ENCODE results near the gene KAT8. TPM values are rescaled to one million over a fixed set of nuclear protein-coding genes. Genes with fewer than 3 reads are reported as not detected.

KAT8 gene
- total RNA-seq, 1 experiment from 2014 or later, result 66.6 TPM

DNA sequence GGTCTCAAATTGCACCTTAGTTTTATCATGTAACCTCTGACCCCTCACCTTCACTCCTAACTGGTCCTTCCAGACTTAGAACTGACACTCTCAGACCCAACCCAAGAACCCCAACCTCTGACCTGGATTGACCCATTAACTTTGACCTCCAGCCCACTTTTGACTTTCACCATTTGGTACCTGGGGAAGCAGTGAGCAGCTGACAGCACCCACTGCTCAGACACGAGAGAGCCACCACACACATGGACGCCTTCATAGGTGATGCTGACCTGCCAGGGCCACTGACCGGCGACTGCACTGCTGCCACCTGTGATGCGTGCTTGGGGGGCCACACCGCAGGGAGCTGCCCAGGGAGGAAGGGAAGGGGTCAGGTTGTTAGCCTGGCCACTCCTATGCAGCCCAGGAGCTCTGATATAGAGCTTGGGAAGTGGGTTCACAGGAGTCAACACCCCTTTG is 15.6 kb downstream of the KAT8 start:
- Mint-ChIP-seq H3K27me3 (ENCODE audit: unreplicated experiment) (no peaks in the 10 kb centered on the region), H3K36me3 (ENCODE audit: insufficient read depth, unreplicated experiment) (peaks cover 81% of the 10 kb centered on the region), H3K27ac (ENCODE audit: unreplicated experiment) (peak overlapping the region; percentile 6), H3K9me3 (ENCODE audit: low read depth, unreplicated experiment) (no peaks in the 10 kb centered on the region), H3K4me1 (ENCODE audit: low read depth, unreplicated experiment) (peaks cover 77% of the 10 kb centered on the region), H3K4me3 (ENCODE audit: low read depth, unreplicated experiment) (peak overlapping the region; percentile 93)
- TF ChIP-seq, protein P1, sequence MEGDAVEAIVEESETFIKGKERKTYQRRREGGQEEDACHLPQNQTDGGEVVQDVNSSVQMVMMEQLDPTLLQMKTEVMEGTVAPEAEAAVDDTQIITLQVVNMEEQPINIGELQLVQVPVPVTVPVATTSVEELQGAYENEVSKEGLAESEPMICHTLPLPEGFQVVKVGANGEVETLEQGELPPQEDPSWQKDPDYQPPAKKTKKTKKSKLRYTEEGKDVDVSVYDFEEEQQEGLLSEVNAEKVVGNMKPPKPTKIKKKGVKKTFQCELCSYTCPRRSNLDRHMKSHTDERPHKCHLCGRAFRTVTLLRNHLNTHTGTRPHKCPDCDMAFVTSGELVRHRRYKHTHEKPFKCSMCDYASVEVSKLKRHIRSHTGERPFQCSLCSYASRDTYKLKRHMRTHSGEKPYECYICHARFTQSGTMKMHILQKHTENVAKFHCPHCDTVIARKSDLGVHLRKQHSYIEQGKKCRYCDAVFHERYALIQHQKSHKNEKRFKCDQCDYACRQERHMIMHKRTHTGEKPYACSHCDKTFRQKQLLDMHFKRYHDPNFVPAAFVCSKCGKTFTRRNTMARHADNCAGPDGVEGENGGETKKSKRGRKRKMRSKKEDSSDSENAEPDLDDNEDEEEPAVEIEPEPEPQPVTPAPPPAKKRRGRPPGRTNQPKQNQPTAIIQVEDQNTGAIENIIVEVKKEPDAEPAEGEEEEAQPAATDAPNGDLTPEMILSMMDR (IDR thresholded peaks at IDR 0.05; ENCODE audit: unreplicated experiment), result no peak
- BruUV-seq (replicated peaks), result no TSS peak
- CTCF ChIA-PET, result interaction anchor here (1.2 to 3.8 kb wide), 2 partner anchors 9 to 16 kb away, joined by 3 to 18 read pairs; partner anchors contain the start of gene KAT8
- DNase-seq, result no peak
- intact Hi-C loops (cut with micrococcal nuclease; ENCODE audit: unreplicated experiment), result no loop called here

DNA sequence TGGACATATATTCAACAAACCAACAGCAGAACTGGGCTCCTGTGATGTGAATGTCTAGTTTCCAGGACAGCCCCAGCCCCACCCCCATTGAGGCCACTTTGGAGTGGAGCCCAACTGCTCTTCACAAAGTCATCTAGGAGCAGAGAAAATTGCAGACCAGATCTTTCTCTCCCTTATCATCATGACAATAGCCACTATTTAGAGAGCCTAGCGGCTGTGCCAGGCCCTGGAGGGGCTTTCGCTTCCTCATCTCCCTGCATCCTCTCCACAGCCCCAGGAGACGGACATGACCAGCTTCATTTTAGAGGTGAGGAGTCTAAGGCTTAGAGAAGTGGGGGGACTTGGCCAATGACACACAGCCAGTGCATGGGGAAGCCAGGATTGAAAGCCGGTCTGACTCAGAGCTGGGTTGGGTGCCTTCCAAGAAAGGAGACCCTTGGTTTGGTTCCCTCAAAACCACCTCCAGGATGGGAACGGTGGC is 16.7 kb downstream of the KAT8 start:
- H3K27ac Mint-ChIP-seq (ENCODE audit: unreplicated experiment), result peak overlapping the region; percentile 6
- H3K27me3 Mint-ChIP-seq (ENCODE audit: unreplicated experiment), result no peaks in the 10 kb centered on the region
- H3K4me1 Mint-ChIP-seq (ENCODE audit: low read depth, unreplicated experiment), result peaks cover 77% of the 10 kb centered on the region
- H3K4me3 Mint-ChIP-seq (ENCODE audit: low read depth, unreplicated experiment), result peak overlapping the region; percentile 93
- intact Hi-C loops (cut with micrococcal nuclease; ENCODE audit: unreplicated experiment), result loop anchor here (2.0 kb wide), 1 partner anchor 17 kb away; the partner anchor contains the start of gene KAT8
- no TSS peak for BruUV-seq (replicated peaks)
- DNase-seq, result peak; percentile 56
- CTCF ChIA-PET, result interaction anchor here (0.9 to 3.8 kb wide), 3 partner anchors 17 to 325 kb away, joined by 3 to 18 read pairs (median 3); partner anchors contain the start of genes ARMC5, HSD3B7 and KAT8
- no peaks in the 10 kb centered on the region for H3K9me3 Mint-ChIP-seq (ENCODE audit: low read depth, unreplicated experiment)
- TF ChIP-seq, protein P1 (IDR thresholded peaks at IDR 0.05; ENCODE audit: unreplicated experiment), result no peak
- peaks cover 83% of the 10 kb centered on the region for H3K36me3 Mint-ChIP-seq (ENCODE audit: insufficient read depth, unreplicated experiment)

DNA sequence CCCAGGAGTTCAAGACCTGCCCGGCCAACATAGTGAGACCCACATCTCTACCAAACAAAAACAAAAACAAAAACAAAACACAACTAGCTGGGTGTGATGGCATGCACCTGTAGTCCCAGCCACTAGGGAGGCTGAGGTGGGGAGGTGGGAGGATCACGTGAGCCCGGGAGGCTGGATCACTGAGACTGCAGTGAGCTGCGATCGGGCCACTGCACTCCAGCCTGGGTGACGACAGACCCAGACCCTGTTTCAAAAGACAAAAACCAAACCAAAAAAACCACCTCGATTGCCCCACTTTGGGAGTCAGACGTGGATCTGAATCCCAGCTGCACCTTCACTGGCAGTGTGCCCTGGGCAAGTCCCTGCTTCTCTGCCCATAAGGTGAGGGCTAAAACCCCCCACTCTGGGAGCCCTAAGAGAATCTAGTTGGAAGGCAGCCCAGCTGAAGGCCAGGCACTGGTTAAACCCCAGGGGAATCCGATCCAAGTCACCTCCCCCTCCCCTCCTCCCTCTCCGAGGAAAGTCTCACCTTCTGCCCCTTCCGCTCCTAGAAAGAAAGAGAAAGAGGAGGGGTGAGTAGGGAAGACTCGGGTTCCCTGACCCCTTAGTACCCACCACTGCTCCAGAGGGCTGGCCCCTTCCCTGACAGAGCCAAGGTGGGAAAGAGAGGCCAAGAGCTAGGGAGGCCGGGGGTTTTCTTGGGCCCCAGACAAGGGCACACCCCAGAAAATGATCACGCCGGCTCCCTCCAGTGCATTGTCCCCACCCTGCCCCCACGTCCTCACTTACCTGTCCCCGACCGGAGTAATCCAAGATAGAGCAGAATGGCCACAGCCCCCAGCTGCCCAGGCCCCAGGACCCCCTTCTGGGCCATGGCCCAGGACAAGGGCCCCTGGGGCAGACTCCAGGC is 17.4 kb downstream of the KAT8 start:
- CTCF ChIA-PET, result interaction anchor here (0.6 to 3.8 kb wide), 7 partner anchors 18 to 324 kb away, joined by 3 to 18 read pairs (median 3); partner anchors contain the start of genes ARMC5, HSD3B7 and KAT8
- intact Hi-C loops (cut with micrococcal nuclease; ENCODE audit: unreplicated experiment), result loop anchor here (2.0 kb wide), 1 partner anchor 18 kb away; the partner anchor contains the start of gene KAT8
- TSS peak; percentile 68 for BruUV-seq (replicated peaks)

More for the DNA sequence above, 17.4 kb downstream of the KAT8 start:
- peak overlapping the region; percentile 6 for H3K27ac Mint-ChIP-seq (ENCODE audit: unreplicated experiment)
- peak; percentile 79 for DNase-seq
- TF ChIP-seq, protein P1 (IDR thresholded peaks at IDR 0.05; ENCODE audit: unreplicated experiment), result no peak
- H3K9me3 Mint-ChIP-seq (ENCODE audit: low read depth, unreplicated experiment), result no peaks in the 10 kb centered on the region
- H3K4me1 Mint-ChIP-seq (ENCODE audit: low read depth, unreplicated experiment), result peaks cover 74% of the 10 kb centered on the region
- H3K27me3 Mint-ChIP-seq (ENCODE audit: unreplicated experiment), result no peaks in the 10 kb centered on the region
- H3K36me3 Mint-ChIP-seq (ENCODE audit: insufficient read depth, unreplicated experiment), result peaks cover 78% of the 10 kb centered on the region
- peak overlapping the region; percentile 93 for H3K4me3 Mint-ChIP-seq (ENCODE audit: low read depth, unreplicated experiment)

Data from Calu3 (cell line).